ENCODE measurements around the gene KCND3. TPM values are rescaled to one million over a fixed set of nuclear protein-coding genes. Genes with fewer than 3 reads are reported as not detected.
A peak's percentile ranks its signal among the peaks of the same experiment; 100 is the strongest.

KCND3 gene
- not detected in 2 replicates for total RNA-seq (2021)
- not detected for Bru-seq, nascent RNA
- percentile 0 among the genes with signal in this experiment for BruChase-seq, experiment 1, labeled RNA remaining after a 2-hour chase
- not detected for BruChase-seq, experiment 2, labeled RNA remaining after a 6-hour chase
- long read RNA-seq: 0 reads

- no peaks in the 10 kb centered on the region for H3K9me2 ChIP-seq (ENCODE audit: insufficient read depth)
- no peaks in the 10 kb centered on the region for H3K36me3 ChIP-seq (ENCODE audit: low read depth)
- H3K4me1 ChIP-seq (replicated peaks; ENCODE audit: insufficient read depth): no peaks in the 10 kb centered on the region
- no peak for DNase-seq
- H3F3A ChIP-seq (ENCODE audit: insufficient read depth, low read depth): no peaks in the 10 kb centered on the region
- no peak for TF ChIP-seq CTCF (conservative IDR thresholded peaks at IDR 0.05)
- TF ChIP-seq EZH2 (IDR thresholded peaks at IDR 0.05; ENCODE audit: low read depth): no peak
- H3K79me2 ChIP-seq (ENCODE audit: low read depth): no peaks in the 10 kb centered on the region
- no peak within 1 kb of the TSS for H2AFZ ChIP-seq
- H3K9me3 ChIP-seq (ENCODE audit: insufficient read depth, low read depth): no peaks in the 10 kb centered on the region
- no peaks in the 10 kb centered on the region for H4K20me1 ChIP-seq (ENCODE audit: insufficient read depth)
- H3K27ac ChIP-seq: no peak within 1 kb of the TSS
- intact Hi-C loops (cut with micrococcal nuclease; ENCODE audit: unreplicated experiment): no loop called here
- ChIA-PET CTCF (no interaction called here), POLR2A (ENCODE audit: unreplicated experiment) (no interaction called here)
- BruUV-seq (replicated peaks): no TSS peak
- H3K27me3 ChIP-seq (ENCODE audit: insufficient read depth, low read depth): peaks cover 55% of the 10 kb centered on the region
- H3K4me2 ChIP-seq: no peak within 1 kb of the TSS
- H3K4me3 ChIP-seq: no peak within 1 kb of the TSS
Measured at GRCh38 chr1:111989531-111990025, at the start of gene KCND3. KCND3 (minus strand) TSS chr1:111989668.

DNA sequence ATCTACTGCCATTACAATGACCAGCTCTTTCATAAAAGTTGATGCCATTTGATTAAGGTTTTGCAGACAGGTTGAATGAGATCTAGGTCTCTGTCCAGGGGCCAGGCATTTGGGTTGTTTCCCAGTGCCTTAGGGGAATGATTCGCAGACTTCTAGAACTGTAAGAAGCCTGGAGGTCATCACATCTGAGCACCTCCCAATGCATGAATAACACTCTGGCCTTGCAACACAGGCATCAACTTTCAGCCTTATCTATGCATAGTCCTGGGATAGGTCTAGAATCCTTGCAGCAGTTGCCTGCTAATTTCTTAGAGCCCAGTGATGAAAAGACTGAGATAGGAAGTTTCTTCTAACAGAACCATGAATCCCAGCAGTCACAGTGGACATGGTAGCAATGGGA is 44.8 kb upstream of the KCND3 start:
- Histone ChIP-seq H3K9me2 (ENCODE audit: insufficient read depth) (no peaks in the 10 kb centered on the region), H3K27ac (no peak overlapping the region), H3K9me3 (ENCODE audit: insufficient read depth, low read depth) (no peaks in the 10 kb centered on the region), H3K79me2 (ENCODE audit: low read depth) (no peaks in the 10 kb centered on the region), H2AFZ (no peak overlapping the region), H3K36me3 (ENCODE audit: low read depth) (no peaks in the 10 kb centered on the region), H3K4me2 (no peak overlapping the region), H4K20me1 (ENCODE audit: insufficient read depth) (no peaks in the 10 kb centered on the region), H3K4me1 (replicated peaks; ENCODE audit: insufficient read depth) (no peaks in the 10 kb centered on the region), H3K27me3 (ENCODE audit: insufficient read depth, low read depth) (peaks cover 41% of the 10 kb centered on the region), H3F3A (ENCODE audit: insufficient read depth, low read depth) (no peaks in the 10 kb centered on the region), H3K4me3 (no peak overlapping the region)
- intact Hi-C loops (cut with micrococcal nuclease; ENCODE audit: unreplicated experiment): no loop called here
- ChIA-PET CTCF (no interaction called here), POLR2A (ENCODE audit: unreplicated experiment) (no interaction called here)
- BruUV-seq (replicated peaks): no TSS peak
- TF ChIP-seq CTCF (conservative IDR thresholded peaks at IDR 0.05) (no peak), EZH2 (IDR thresholded peaks at IDR 0.05; ENCODE audit: low read depth) (no peak)
- DNase-seq: no peak

- BruUV-seq (replicated peaks): no TSS peak
- Histone ChIP-seq H3K9me2 (ENCODE audit: insufficient read depth) (no peaks in the 10 kb centered on the region), H3K4me2 (no peak overlapping the region), H3K36me3 (ENCODE audit: low read depth) (no peaks in the 10 kb centered on the region), H3K79me2 (ENCODE audit: low read depth) (no peaks in the 10 kb centered on the region), H3K4me3 (no peak overlapping the region), H4K20me1 (ENCODE audit: insufficient read depth) (no peaks in the 10 kb centered on the region), H3K27me3 (ENCODE audit: insufficient read depth, low read depth) (peaks cover 46% of the 10 kb centered on the region), H3K27ac (no peak overlapping the region), H3K9me3 (ENCODE audit: insufficient read depth, low read depth) (no peaks in the 10 kb centered on the region), H3F3A (ENCODE audit: insufficient read depth, low read depth) (no peaks in the 10 kb centered on the region), H2AFZ (no peak overlapping the region), H3K4me1 (replicated peaks; ENCODE audit: insufficient read depth) (no peaks in the 10 kb centered on the region)
- DNase-seq: no peak
- POLR2A ChIA-PET (ENCODE audit: unreplicated experiment): no interaction called here
- intact Hi-C loops (cut with micrococcal nuclease; ENCODE audit: unreplicated experiment): no loop called here
- CTCF ChIA-PET: no interaction called here
- TF ChIP-seq CTCF (conservative IDR thresholded peaks at IDR 0.05): no peak
- no peak for TF ChIP-seq EZH2 (IDR thresholded peaks at IDR 0.05; ENCODE audit: low read depth)
Measured at GRCh38 chr1:112033439-112034120, 44.1 kb upstream of the KCND3 start.

All from PC-9 (cell line).